Ovary (tissue), 3 donors: Measurements from ENCODE around the gene HIPK3.

Experiments
- CTCF ChIP-seq, 3 donors: fragments of 450-650 bp in 2 of 3; fragments of 200-600 bp in 1 of 3; IDR thresholded peaks; one replicate each; pipeline versions ENCODE4 v1.5.1 to v1.8.0; 2016 to 2022; ENCODE audit warnings: antibody characterized with exemption in 3 of 3, mild to moderate bottlenecking in 1 of 3
- EP300 ChIP-seq: sonication (generic); formaldehyde crosslinking; IDR thresholded peaks from one replicate; pipeline ENCODE4 v1.6.1; 2017; ENCODE audit warnings: antibody characterized with exemption
- POLR2A ChIP-seq: fragments of 450-650 bp; IDR thresholded peaks from one replicate; pipeline ENCODE4 v1.6.1; 2017; ENCODE audit warnings: antibody characterized with exemption, mild to moderate bottlenecking, moderate library complexity
- donor health status: DM: no; HTN: no; CAD: no.

GRCh38 chr11:33207408-33207985 lies 49.7 kb upstream of the HIPK3 start:
- TF ChIP-seq CTCF (IDR thresholded peaks at IDR 0.05) (no peak), POLR2A (no peak), EP300 (no peak)
